C4-2B (cell line): Measurements from ENCODE around the gene PNPLA2.

ENCODE experiments used
- CTCF ChIP-seq: fragments of 450-650 bp; conservative IDR thresholded peaks from 2 replicates; pipeline ENCODE4 v1.5.1; 2017; ENCODE audit warnings: mild to moderate bottlenecking
- ZFX ChIP-seq: fragments of 450-650 bp; IDR thresholded peaks from 2 replicates; pipeline ENCODE4 v1.6.1; 2017

GRCh38 chr11:800473-800872 lies 18.2 kb upstream of the PNPLA2 start:
- no peak for TF ChIP-seq CTCF
- no peak for TF ChIP-seq ZFX
